Measurements from ENCODE around the gene EIF4E2. TPM values are rescaled to one million over a fixed set of nuclear protein-coding genes. Genes with fewer than 3 reads are reported as not detected.

EIF4E2 gene
- total RNA-seq, 1 experiment from 2014 or later: 69.6 TPM

DNA sequence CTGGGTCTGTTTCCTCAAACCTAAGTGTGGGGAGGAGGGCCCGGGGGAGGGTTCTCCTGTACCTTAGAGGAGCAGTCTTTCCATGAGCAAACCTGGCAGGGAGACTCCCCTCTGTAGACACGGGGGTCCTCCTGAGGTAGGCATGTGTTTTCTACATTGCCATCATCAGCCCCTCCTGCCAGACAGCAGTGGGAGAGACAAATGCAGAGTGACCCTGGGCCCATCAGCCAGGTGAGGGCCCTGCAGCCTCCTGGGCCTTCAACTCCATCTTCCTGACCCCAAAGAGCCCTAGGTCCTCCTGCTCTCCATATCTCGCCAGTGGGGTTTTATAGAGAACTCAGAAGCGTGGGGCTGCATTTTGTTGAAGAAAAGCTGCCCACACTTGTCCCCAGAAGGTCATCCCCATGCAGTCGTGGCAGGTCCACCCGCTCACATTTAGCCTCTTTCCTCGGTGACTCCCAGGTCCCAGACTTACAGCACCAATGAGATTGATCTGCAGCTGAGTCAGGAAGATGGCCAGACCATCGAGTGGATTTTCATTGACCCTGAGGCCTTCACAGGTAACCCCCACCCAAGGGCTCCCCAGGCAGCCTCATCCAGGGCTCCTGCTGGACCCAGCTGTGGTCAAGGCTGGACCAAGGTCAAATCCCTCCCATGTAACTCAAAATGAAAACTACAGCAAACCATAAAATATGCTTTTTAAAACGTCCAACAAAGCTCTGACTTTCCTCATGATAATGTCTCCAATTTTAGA lies 8.4 kb upstream of the EIF4E2 start:
- no peak overlapping the region for H2AFZ ChIP-seq
- peaks cover under 1% of the 10 kb centered on the region; the same call in 1 of the 2 replicates for H3K36me3 ChIP-seq (ENCODE audit: low read depth)
- no peaks in the 10 kb centered on the region for H3K9me2 ChIP-seq (ENCODE audit: insufficient read depth)
- no peaks in the 10 kb centered on the region for H3F3A ChIP-seq (ENCODE audit: insufficient read depth, low read depth)
- TF ChIP-seq, protein P1, sequence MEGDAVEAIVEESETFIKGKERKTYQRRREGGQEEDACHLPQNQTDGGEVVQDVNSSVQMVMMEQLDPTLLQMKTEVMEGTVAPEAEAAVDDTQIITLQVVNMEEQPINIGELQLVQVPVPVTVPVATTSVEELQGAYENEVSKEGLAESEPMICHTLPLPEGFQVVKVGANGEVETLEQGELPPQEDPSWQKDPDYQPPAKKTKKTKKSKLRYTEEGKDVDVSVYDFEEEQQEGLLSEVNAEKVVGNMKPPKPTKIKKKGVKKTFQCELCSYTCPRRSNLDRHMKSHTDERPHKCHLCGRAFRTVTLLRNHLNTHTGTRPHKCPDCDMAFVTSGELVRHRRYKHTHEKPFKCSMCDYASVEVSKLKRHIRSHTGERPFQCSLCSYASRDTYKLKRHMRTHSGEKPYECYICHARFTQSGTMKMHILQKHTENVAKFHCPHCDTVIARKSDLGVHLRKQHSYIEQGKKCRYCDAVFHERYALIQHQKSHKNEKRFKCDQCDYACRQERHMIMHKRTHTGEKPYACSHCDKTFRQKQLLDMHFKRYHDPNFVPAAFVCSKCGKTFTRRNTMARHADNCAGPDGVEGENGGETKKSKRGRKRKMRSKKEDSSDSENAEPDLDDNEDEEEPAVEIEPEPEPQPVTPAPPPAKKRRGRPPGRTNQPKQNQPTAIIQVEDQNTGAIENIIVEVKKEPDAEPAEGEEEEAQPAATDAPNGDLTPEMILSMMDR (conservative IDR thresholded peaks at IDR 0.05): no peak
- TF ChIP-seq EZH2 (IDR thresholded peaks at IDR 0.05; ENCODE audit: low read depth): no peak
- CTCF ChIA-PET: no interaction called here
- no peaks in the 10 kb centered on the region for H3K27me3 ChIP-seq (ENCODE audit: insufficient read depth, low read depth)
- POLR2A ChIA-PET (ENCODE audit: unreplicated experiment): interaction anchor here (0.6 kb wide), 1 partner anchor 199 kb away, joined by 15 read pairs; no protein-coding TSS in a partner anchor
- no peak for DNase-seq
- no peaks in the 10 kb centered on the region for H3K4me1 ChIP-seq (replicated peaks; ENCODE audit: insufficient read depth)
- no peak overlapping the region for H3K4me3 ChIP-seq
- H3K4me2 ChIP-seq: no peak overlapping the region
- H4K20me1 ChIP-seq (ENCODE audit: insufficient read depth): no peaks in the 10 kb centered on the region
- intact Hi-C loops (cut with micrococcal nuclease; ENCODE audit: unreplicated experiment): no loop called here
- BruUV-seq (replicated peaks): no TSS peak
- no peak overlapping the region for H3K27ac ChIP-seq
- H3K79me2 ChIP-seq (ENCODE audit: low read depth): peaks cover 8% of the 10 kb centered on the region; the same call in 1 of the 2 replicates
- no peaks in the 10 kb centered on the region for H3K9me3 ChIP-seq (ENCODE audit: insufficient read depth, low read depth)

DNA sequence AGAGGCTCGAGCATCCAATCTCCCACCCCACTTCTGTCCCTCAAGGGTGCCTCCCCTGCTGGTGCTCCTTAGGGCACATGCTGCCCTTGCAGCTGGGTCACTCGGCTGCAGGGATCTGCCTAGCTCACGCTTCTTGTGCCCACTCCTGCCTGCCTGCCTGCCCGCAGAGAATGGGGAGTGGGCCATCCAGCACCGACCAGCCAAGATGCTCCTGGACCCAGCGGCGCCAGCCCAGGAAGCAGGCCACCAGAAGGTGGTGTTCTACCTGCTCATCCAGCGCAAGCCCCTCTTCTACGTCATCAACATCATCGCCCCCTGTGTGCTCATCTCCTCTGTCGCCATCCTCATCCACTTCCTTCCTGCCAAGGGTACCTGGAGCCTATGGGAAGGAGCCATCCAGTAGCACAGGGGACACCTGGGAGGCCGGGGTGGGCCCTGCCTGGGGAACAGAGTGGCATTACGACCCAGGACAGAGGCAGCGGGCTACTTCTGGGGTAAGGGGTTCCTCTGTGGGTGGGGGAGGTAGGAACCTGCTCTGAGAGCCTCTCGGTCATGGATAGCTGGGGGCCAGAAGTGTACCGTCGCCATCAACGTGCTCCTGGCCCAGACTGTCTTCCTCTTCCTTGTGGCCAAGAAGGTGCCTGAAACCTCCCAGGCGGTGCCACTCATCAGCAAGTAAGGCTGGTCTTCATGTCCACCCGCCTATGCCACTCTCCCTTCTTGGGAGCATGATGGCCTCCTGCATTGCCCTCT lies 7.6 kb upstream of the EIF4E2 start:
- Histone ChIP-seq H2AFZ (no peak overlapping the region), H3K79me2 (ENCODE audit: low read depth) (peaks cover 16% of the 10 kb centered on the region; the same call in 1 of the 2 replicates), H3K4me2 (no peak overlapping the region), H3K36me3 (ENCODE audit: low read depth) (peaks cover 3% of the 10 kb centered on the region; the same call in 1 of the 2 replicates), H3F3A (ENCODE audit: insufficient read depth, low read depth) (no peaks in the 10 kb centered on the region), H3K4me1 (replicated peaks; ENCODE audit: insufficient read depth) (no peaks in the 10 kb centered on the region), H3K27me3 (ENCODE audit: insufficient read depth, low read depth) (no peaks in the 10 kb centered on the region), H3K9me2 (ENCODE audit: insufficient read depth) (no peaks in the 10 kb centered on the region), H3K27ac (no peak overlapping the region), H3K4me3 (no peak overlapping the region), H3K9me3 (ENCODE audit: insufficient read depth, low read depth) (no peaks in the 10 kb centered on the region), H4K20me1 (ENCODE audit: insufficient read depth) (no peaks in the 10 kb centered on the region)
- intact Hi-C loops (cut with micrococcal nuclease; ENCODE audit: unreplicated experiment): no loop called here
- ChIA-PET POLR2A (ENCODE audit: unreplicated experiment) (interaction anchor here (0.6 kb wide), 1 partner anchor 199 kb away, joined by 15 read pairs; no protein-coding TSS in a partner anchor), CTCF (no interaction called here)
- no TSS peak for BruUV-seq (replicated peaks)
- TF ChIP-seq EZH2 (IDR thresholded peaks at IDR 0.05; ENCODE audit: low read depth): no peak
- TF ChIP-seq, protein P1 (conservative IDR thresholded peaks at IDR 0.05): no peak
- no peak for DNase-seq

DNA sequence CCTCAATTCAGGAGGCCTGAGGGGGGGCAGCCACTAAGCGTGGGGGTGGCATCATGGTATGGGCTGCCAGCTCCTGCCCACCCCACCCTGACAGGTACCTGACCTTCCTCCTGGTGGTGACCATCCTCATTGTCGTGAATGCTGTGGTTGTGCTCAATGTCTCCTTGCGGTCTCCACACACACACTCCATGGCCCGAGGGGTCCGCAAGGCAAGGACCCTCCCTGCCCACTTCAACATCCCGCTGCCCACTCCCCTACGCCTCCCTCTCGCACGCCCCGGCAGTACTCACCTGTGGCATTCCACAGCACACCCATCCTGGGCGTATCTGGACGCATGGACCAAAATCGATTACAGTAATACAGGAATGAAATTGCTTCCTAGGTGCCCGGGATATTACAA lies 7.0 kb upstream of the EIF4E2 start:
- Histone ChIP-seq H3K27ac (no peak overlapping the region), H3K9me3 (ENCODE audit: insufficient read depth, low read depth) (no peaks in the 10 kb centered on the region), H3K4me1 (replicated peaks; ENCODE audit: insufficient read depth) (no peaks in the 10 kb centered on the region), H3K4me2 (no peak overlapping the region), H4K20me1 (ENCODE audit: insufficient read depth) (no peaks in the 10 kb centered on the region), H3F3A (ENCODE audit: insufficient read depth, low read depth) (no peaks in the 10 kb centered on the region), H3K27me3 (ENCODE audit: insufficient read depth, low read depth) (no peaks in the 10 kb centered on the region), H3K79me2 (ENCODE audit: low read depth) (peaks cover 20% of the 10 kb centered on the region), H3K4me3 (no peak overlapping the region), H3K9me2 (ENCODE audit: insufficient read depth) (no peaks in the 10 kb centered on the region), H3K36me3 (ENCODE audit: low read depth) (peaks cover 3% of the 10 kb centered on the region; the same call in 1 of the 2 replicates), H2AFZ (no peak overlapping the region)
- TF ChIP-seq EZH2 (IDR thresholded peaks at IDR 0.05; ENCODE audit: low read depth): no peak
- TF ChIP-seq, protein P1 (conservative IDR thresholded peaks at IDR 0.05): no peak
- BruUV-seq (replicated peaks): no TSS peak
- CTCF ChIA-PET: no interaction called here
- no peak for DNase-seq
- intact Hi-C loops (cut with micrococcal nuclease; ENCODE audit: unreplicated experiment): no loop called here
- POLR2A ChIA-PET (ENCODE audit: unreplicated experiment): no interaction called here

Data from PC-9 (cell line).